HG02885 (cell line): ENCODE results near the gene AFP.
"Not testable (repeated sequence)": the region's sequence is repeated elsewhere in the genome, so short reads cannot be mapped to it uniquely, and the experiment has no call there.

ENCODE experiments used
- ATAC-seq: cut with Tn5 transposase; IDR thresholded peaks from one replicate; pipeline ENCODE4 v1.9.1; 2021; ENCODE audit warnings: mild to moderate bottlenecking; ENCODE audit not compliant: unreplicated experiment, poor library complexity

Gene AFP

DNA sequence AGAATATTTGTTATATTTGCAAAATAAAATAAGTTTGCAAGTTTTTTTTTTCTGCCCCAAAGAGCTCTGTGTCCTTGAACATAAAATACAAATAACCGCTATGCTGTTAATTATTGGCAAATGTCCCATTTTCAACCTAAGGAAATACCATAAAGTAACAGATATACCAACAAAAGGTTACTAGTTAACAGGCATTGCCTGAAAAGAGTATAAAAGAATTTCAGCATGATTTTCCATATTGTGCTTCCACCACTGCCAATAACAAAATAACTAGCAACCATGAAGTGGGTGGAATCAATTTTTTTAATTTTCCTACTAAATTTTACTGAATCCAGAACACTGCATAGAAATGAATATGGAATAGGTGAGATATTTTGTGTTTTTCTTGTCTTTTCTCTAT lies at the start of gene AFP:
AFP (plus strand) TSS at position 238 of the 400 bp plus-strand sequence; CDS start at position 280, 42 bp downstream.
- no peak for ATAC-seq

DNA sequence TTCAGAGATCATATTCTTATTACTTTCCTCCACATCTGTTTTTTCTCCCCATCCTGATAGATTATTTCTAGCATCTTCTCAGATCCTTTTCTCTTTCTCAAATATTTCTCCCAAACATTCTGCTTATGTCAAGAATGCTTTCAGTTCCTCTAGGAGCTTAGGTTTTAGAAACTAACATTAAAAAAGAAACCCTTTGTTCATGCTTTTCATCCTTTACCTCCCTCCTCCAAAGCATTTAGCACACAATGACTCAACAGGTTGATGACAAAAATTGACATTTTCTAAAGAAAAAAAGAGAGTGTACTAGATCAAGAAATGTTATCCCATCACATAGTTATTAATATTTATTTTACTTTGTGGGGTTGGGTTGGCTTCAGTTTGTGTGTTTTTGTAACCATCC lies 48.5 kb upstream of the AFP start:
- no peak for ATAC-seq

- ATAC-seq = no peak
Measured at GRCh38 chr4:73388887-73389286, 47.1 kb upstream of the AFP start.

DNA sequence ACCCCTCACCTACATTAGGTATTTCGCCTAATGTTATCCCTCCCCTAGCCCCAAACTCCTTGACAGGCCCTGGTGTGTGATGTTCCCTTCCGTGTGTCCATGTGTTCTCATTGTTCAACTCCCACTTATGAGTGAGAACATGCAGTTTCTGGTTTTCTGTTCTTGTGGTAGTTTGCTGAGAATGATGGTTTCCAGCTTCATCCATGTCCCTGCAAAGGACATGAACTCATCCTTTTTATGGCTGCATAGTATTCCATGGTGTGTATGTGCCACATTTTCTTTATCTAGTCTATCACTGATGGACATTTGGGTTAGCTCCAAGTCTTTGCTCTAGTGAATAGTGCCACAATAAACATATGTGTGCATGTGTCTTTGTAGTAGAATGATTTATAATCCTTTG lies 46.4 kb upstream of the AFP start:
- not testable (repeated sequence) for ATAC-seq

DNA sequence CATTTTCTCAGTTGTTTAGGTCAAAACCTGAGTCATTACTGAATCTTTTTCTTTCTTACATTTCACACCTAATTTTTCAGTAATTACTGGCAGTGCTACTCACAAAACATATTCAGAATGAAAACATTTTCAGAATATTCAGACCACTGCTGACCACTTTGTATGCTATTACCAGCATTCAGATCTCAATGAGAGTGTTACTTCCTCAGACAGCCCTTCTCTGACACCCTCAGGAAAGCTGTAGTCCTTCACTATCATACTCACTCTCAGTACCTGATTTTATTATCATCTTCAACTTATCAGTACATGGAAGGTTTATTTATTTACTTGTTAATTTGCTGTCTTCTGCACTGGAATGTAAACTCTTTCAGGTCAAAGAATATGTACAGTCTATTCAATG lies 44.2 kb upstream of the AFP start:
- ATAC-seq = no peak

DNA sequence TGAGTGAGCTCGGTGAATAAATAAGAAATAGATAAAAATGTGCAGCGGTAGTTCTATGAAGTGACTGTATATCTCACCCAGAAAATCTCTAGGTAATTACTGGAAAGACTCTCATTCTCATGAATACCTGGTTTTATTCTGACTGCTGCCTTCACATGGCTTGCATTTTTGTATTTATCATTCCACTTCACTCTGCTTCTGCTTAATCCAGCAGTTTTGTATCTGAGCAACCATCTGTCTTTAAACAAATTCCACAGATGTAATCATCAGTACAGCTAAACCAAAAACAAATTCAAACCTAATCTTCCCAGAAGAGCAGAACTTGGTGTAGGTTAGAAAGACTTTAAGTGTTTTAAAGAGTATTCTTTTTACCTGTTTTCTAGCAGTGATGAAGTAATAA lies 43.1 kb upstream of the AFP start:
- no peak for ATAC-seq

DNA sequence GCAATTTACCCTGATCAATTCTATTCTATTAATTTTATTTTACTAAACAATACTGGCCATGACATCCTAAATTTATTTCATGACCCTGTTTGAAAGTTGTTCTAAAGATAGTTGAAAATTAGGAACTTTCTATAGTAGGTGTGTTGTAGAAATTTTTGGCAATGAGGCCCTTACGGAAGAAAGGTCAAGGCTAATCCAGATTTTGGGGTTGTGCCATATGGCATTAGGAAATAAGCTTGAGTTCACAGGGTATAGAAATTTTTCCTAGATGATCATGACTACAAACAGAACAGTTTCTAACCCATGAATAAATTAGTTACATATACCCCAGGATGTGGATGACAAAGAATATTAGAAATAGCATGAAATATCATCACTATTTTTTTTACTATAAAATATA lies 39.7 kb upstream of the AFP start:
- no peak for ATAC-seq

DNA sequence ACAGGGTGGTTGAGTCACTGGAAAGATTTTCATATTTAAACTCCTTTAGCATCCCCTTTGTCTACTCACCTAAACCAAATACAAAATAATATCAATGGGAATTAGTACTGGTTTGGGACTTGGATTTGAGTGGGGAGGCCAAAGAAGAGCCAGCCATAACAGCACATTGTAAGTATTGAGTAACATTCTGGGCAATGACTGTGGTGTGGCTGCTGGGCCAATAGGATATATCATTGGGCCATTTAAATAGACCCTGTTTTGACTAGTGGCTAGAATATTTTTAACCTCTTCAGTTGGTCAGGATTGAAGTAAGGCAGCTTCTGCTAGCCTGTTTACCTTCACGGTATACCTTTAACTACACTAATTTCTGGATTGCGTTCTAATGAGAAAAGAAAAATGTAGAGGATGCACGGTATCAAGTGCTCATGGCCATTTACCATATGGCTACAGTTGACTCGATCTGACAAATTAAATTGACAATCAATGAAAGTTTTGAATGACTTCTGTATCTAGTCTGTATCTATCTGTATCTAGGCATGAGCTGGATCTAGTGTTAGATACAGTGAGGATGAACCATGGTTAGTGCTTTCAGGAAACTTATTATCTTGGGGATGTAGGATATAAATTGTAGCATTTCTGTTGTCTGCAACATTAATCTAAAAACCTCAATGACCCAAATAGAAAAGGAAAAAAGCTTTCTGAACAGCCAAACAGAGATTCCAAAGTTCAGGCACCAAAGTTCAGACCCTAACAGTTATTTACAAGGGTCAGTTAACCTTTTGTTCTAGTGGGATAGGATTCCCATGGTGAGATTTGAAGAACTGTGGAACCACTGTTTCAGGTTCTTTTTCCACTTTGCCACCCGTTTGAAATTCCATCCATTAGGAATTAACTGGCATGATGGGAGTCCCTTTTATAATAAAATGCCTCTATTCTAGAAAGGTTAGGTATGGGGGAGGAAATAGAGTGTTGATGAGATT lies 38.7 kb upstream of the AFP start:
- no peak for ATAC-seq

DNA sequence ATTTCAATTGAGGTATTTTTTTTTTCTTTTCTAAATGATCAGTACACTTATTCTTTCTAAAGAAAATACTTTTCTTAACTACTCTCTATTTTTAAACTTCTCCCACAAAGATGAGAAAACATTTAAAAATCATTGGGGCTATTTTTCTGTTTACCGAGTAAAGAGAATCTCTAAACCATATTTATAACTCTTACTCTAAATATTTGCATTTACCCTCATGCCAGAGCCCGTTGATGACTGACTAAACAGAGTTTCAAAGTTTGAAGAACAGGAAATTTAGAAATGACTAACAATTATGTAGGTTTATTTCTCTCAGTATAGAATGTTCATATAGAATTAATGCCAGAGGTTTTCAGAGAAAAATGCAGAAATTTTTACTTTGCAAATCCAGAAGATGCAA lies 34.6 kb upstream of the AFP start:
- ATAC-seq = no peak

DNA sequence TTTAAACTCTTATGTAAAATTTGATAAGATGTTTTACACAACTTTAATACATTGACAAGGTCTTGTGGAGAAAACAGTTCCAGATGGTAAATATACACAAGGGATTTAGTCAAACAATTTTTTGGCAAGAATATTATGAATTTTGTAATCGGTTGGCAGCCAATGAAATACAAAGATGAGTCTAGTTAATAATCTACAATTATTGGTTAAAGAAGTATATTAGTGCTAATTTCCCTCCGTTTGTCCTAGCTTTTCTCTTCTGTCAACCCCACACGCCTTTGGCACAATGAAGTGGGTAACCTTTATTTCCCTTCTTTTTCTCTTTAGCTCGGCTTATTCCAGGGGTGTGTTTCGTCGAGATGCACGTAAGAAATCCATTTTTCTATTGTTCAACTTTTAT lies 32.0 kb upstream of the AFP start, which contains the start of gene ALB:
ALB (plus strand) TSS at position 246 of the 400 bp plus-strand sequence; CDS start at position 287, 41 bp downstream.
- no peak for ATAC-seq

GRCh38 chr4:73404457-73404856 lies 31.6 kb upstream of the AFP start:
- no peak for ATAC-seq

- no peak for ATAC-seq
Measured at GRCh38 chr4:73405138-73405537, 30.9 kb upstream of the AFP start.

- ATAC-seq = no peak
Measured at GRCh38 chr4:73406548-73406875, 29.5 kb upstream of the AFP start.

DNA sequence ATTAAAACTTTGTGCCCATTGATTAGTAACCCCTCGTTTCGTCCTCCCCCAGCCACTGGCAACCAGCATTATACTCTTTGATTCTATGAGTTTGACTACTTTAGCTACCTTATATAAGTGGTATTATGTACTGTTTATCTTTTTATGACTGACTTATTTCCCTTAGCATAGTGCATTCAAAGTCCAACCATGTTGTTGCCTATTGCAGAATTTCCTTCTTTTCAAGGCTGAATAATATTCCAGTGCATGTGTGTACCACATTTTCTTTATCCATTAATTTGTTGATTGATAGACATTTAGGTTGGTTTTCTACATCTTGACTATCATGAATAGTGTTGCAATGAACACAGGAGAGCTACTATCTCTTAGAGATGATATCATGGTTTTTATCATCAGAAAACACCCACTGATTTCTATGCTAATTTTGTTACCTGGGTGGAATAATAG lies 28.8 kb upstream of the AFP start:
- ATAC-seq = no peak

GRCh38 chr4:73408181-73408867 lies 27.7 kb upstream of the AFP start:
- ATAC-seq = no peak

GRCh38 chr4:73409012-73409862 lies 26.8 kb upstream of the AFP start:
- ATAC-seq = no peak

GRCh38 chr4:73409978-73410548 lies 26.0 kb upstream of the AFP start:
- no peak for ATAC-seq

GRCh38 chr4:73410916-73411730 lies 24.9 kb upstream of the AFP start:
- no peak for ATAC-seq

GRCh38 chr4:73411731-73412414 lies 24.1 kb upstream of the AFP start:
- no peak for ATAC-seq
